Activated CD8-positive, alpha-beta memory T cell treated with anti-CD3 and anti-CD28 coated beads, Interleukin-2, amount 50 U/mL, for 24 hours (primary cell): Measurements from ENCODE around the gene RAB40C.

ENCODE experiments used
- DNase-seq: peaks from one replicate; pipeline ENCODE4 v3.0.0-alpha.2; 2020; ENCODE audit errors: extremely low read depth

The RAB40C gene

GRCh38 chr16:667780-668518 lies 78.1 kb downstream of the RAB40C start, which contains the start of gene RHOT2:
Gene RHOT2 (plus strand): TSS chr16:668132. CDS start chr16:668200, 68 bp downstream.
- DNase-seq: peak; percentile 81

GRCh38 chr16:668519-669171 lies 78.8 kb downstream of the RAB40C start:
- no peak for DNase-seq

- no peak for DNase-seq
Measured at GRCh38 chr16:669666-670065, 79.8 kb downstream of the RAB40C start.

GRCh38 chr16:670485-671352 lies 80.9 kb downstream of the RAB40C start:
- no peak for DNase-seq

- no peak for DNase-seq
Measured at GRCh38 chr16:671353-672131, 81.7 kb downstream of the RAB40C start.

- no peak for DNase-seq
Measured at GRCh38 chr16:672371-672770, 82.5 kb downstream of the RAB40C start.

- DNase-seq: no peak
Measured at GRCh38 chr16:672851-673250, 83.0 kb downstream of the RAB40C start.

GRCh38 chr16:673399-673991 lies 83.6 kb downstream of the RAB40C start:
- DNase-seq: no peak

- no peak for DNase-seq
Measured at GRCh38 chr16:674214-674881, 84.5 kb downstream of the RAB40C start.

GRCh38 chr16:674968-675883 lies 85.4 kb downstream of the RAB40C start, which contains the start of gene RHBDL1:
Gene RHBDL1 (plus strand): TSS chr16:675671. CDS start chr16:675791, 120 bp downstream.
- DNase-seq: no peak

GRCh38 chr16:675884-676564 lies 86.2 kb downstream of the RAB40C start:
- DNase-seq: no peak

GRCh38 chr16:676565-676902 lies 86.7 kb downstream of the RAB40C start:
- DNase-seq: no peak

GRCh38 chr16:676913-677312 lies 87.0 kb downstream of the RAB40C start:
- DNase-seq: no peak

- no peak for DNase-seq
Measured at GRCh38 chr16:677316-678190, 87.7 kb downstream of the RAB40C start.

GRCh38 chr16:678209-678857 lies 88.5 kb downstream of the RAB40C start:
- no peak for DNase-seq
